Activated CD4-positive, alpha-beta memory T cell treated with anti-CD3 and anti-CD28 coated beads, Interleukin-2, amount 10 ng/mL, durations not matched to agents 7 days and 5 days (primary cell): ENCODE data around the gene RAB43. TPM values are rescaled to one million over a fixed set of nuclear protein-coding genes. Genes with fewer than 3 reads are reported as not detected.
A peak's percentile ranks its signal among the peaks of the same experiment; 100 is the strongest.
"Not testable (repeated sequence)": the region's sequence is repeated elsewhere in the genome, so short reads cannot be mapped to it uniquely, and the experiment has no call there.

Experiments used
- CTCF ChIA-PET: fragments of 350-600 bp; sonication (Branson Sonifier 250); formaldehyde crosslinking; loops from one replicate; lab custom pipeline; 2021; ENCODE audit warnings: antibody characterized with exemption, inconsistent platforms; lab: Charles Lee
- POLR2A ChIA-PET: fragments of 350-600 bp; sonication (Branson Sonifier 250); formaldehyde crosslinking; loops from one replicate; lab custom pipeline; 2021; ENCODE audit warnings: antibody characterized with exemption; lab: Charles Lee
- DNase-seq: peaks from one replicate; pipeline ENCODE4 v3.0.0-alpha.2; 2020
- H3K27ac Mint-ChIP-seq: one replicate; pipeline ENCODE4 v1.8.0; 2021; ENCODE audit warnings: mild to moderate bottlenecking, mixed read lengths
- H3K27me3 Mint-ChIP-seq: one replicate; pipeline ENCODE4 v1.8.0; 2021; ENCODE audit warnings: mixed read lengths
- H3K36me3 Mint-ChIP-seq: one replicate; pipeline ENCODE4 v1.8.0; 2021; ENCODE audit warnings: low read depth, mixed read lengths
- H3K4me1 Mint-ChIP-seq: one replicate; pipeline ENCODE4 v1.8.0; 2021; ENCODE audit warnings: mixed read lengths
- H3K4me3 Mint-ChIP-seq: one replicate; pipeline ENCODE4 v1.8.0; 2021; ENCODE audit warnings: mild to moderate bottlenecking, mixed read lengths
- H3K9me3 Mint-ChIP-seq: one replicate; pipeline ENCODE4 v1.8.0; 2021; ENCODE audit warnings: mixed read lengths
- total RNA-seq, 2 experiments: library from RNA; stranded (reverse); gene quantifications; one replicate each; pipeline ENCODE4 v1.2.3, GENCODE V29; 2021

Gene RAB43
- total RNA-seq, 2 experiments from 2014 or later: 46.3 to 48.1 TPM

DNA sequence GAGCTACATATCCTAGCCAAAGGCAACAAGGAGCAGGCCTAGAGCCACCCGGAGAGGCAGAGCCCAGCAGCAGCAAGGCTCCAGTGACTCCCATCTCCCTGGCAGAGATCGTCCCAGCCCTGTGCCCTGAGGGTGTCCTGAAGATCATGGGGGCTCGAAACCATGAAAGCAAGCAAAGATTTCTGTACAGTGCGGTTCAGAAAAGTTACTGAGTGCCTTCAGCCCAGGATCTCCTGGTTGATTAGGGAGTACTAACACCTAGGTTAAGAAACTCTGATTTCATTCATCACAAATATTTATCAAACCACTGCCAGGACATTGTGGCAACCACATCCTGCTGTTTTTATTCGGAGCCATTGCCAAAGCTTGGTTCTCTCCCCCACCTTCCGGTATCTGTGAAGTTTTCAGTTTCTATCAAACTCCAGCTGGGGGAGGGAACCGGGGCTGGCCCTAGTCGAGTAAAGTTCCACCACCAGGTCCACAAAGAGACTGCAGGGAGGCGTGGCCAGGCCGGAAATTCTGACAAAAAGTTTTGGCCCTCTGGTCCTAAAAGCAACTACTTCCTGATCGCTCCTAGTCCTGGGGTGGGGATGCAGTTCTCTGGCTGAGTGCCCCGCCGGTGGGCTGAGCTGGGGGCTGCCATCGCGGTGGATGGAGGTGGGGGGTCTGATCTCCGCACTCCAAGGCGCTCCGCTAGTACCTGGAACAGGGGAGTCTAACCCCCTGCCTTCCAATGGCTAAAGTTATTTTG, 1.2 kb downstream of the RAB43 start:
- Mint-ChIP-seq H3K4me3 (peak overlapping the region; percentile 91), H3K27ac (peak overlapping the region; percentile 96), H3K36me3 (peaks cover 45% of the 10 kb centered on the region), H3K9me3 (no peaks in the 10 kb centered on the region), H3K4me1 (peaks cover 53% of the 10 kb centered on the region), H3K27me3 (no peaks in the 10 kb centered on the region)
- peak; percentile 96 for DNase-seq
- CTCF ChIA-PET: interaction anchor here (0.5 to 5.0 kb wide), 15 partner anchors 62 to 503 kb away, joined by 3 to 63 read pairs (median 4); partner anchors contain the start of gene RAB7A
- POLR2A ChIA-PET: interaction anchor here (0.7 to 8.4 kb wide), 32 partner anchors 9 to 469 kb away, joined by 3 to 111 read pairs (median 6); partner anchors contain the start of genes ACAD9, CNBP, COPG1 and HMCES

DNA sequence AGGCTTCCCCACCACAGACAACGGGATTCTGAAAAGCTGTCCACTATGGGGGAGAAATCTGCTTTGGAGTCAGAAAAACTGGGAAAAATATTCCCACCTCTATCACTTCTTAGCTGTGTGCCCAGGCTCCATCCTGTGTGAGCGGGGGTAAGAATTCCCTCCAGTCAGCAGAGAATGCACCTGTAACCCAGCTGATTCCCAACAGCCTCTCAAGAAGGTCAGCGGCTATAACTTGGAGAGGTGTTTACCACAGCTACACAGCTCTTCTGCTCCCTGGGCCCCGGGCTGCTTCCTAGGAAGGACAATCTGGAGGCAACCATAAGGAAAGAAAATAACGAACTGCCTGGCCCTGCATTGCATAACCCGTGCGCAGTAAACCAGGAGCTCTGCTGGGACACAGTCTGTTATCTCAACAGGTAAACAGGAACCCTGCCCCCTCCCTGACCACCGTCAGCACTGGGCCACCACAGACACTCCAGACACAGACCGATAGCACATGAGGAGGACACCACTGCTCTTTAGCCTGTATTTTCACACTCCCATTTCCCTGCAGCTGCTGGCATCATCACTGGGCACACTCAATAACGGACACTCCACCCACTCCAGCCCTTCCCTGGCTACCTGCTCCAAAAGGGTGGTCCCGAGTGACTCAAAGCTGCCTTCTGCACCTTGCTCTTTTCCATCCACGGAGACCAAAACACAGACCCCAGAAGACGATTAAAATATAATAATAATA, 2.1 kb downstream of the RAB43 start:
- Mint-ChIP-seq H3K4me1 (peaks cover 57% of the 10 kb centered on the region), H3K36me3 (peaks cover 50% of the 10 kb centered on the region), H3K9me3 (no peaks in the 10 kb centered on the region), H3K27me3 (no peaks in the 10 kb centered on the region), H3K4me3 (peak overlapping the region; percentile 91), H3K27ac (peak overlapping the region; percentile 96)
- DNase-seq: peak; percentile 54
- ChIA-PET POLR2A (interaction anchor here (0.6 to 8.4 kb wide), 20 partner anchors 9 to 468 kb away, joined by 3 to 111 read pairs (median 21); partner anchors contain the start of genes CNBP, COPG1 and RPN1), CTCF (interaction anchor here (0.5 to 5.0 kb wide), 11 partner anchors 17 to 149 kb away, joined by 3 to 63 read pairs (median 4); partner anchors contain the start of gene COPG1)

DNA sequence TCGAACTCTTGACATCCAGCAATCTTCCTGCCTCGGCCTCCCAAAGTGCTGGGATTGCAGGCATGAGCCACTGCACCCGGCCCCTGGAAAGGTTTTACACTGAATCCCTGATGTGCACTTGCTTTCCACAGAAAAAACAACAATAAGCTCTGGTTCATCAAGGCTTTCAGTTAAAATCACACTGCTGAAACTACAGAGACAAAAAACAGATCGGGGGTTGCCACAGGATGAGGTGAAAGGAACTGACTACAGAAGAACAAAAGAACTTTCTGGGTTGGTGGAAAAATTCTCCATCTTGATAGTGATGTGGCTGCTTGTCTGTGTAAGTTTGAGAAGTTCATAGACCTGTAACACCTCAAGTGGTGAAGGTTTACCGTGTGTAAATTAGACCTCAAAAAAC, 2.9 kb downstream of the RAB43 start:
- peak; percentile 46 for DNase-seq
- Mint-ChIP-seq H3K9me3 (no peaks in the 10 kb centered on the region), H3K36me3 (peaks cover 57% of the 10 kb centered on the region), H3K27ac (peak overlapping the region; percentile 96), H3K27me3 (no peaks in the 10 kb centered on the region), H3K4me3 (peak overlapping the region; percentile 91), H3K4me1 (peaks cover 62% of the 10 kb centered on the region)
- ChIA-PET CTCF (interaction anchor here (0.7 to 5.0 kb wide), 7 partner anchors 17 to 198 kb away, joined by 3 to 63 read pairs (median 6); a partner anchor contains a TSS), POLR2A (interaction anchor here (0.6 to 8.4 kb wide), 15 partner anchors 13 to 394 kb away, joined by 3 to 111 read pairs (median 41); partner anchors contain the start of genes CNBP and COPG1)

DNA sequence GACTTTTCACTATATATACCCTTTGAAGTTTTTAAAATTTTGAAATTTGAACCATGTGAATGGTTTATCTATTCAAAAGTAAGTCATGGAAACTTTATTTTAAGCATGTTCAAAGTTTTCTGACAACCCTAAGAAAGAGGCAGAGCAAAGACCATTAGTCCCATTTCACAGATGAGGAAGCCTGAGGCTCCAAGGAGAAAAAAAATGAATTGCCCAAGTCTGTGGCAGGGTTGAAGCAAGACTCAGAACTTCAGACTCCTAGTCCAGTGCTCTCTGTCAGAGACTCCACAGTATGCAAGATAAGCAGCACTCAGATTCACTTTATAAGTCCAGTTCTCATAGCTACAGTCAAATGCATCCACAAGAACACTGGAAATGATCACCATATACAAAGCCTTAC, 4.5 kb downstream of the RAB43 start:
- DNase-seq: no peak
- no peaks in the 10 kb centered on the region for H3K27me3 Mint-ChIP-seq
- peaks cover 58% of the 10 kb centered on the region for H3K4me1 Mint-ChIP-seq
- ChIA-PET CTCF (interaction anchor here (0.9 to 5.0 kb wide), 6 partner anchors 45 to 147 kb away, joined by 3 to 63 read pairs (median 4); no protein-coding TSS in a partner anchor), POLR2A (interaction anchor here (1.2 to 8.4 kb wide), 9 partner anchors 11 to 197 kb away, joined by 3 to 111 read pairs (median 6); partner anchors contain the start of gene CNBP)
- H3K36me3 Mint-ChIP-seq: peaks cover 63% of the 10 kb centered on the region
- no peaks in the 10 kb centered on the region for H3K9me3 Mint-ChIP-seq
- H3K4me3 Mint-ChIP-seq: no peak overlapping the region
- H3K27ac Mint-ChIP-seq: peak overlapping the region; percentile 13

DNA sequence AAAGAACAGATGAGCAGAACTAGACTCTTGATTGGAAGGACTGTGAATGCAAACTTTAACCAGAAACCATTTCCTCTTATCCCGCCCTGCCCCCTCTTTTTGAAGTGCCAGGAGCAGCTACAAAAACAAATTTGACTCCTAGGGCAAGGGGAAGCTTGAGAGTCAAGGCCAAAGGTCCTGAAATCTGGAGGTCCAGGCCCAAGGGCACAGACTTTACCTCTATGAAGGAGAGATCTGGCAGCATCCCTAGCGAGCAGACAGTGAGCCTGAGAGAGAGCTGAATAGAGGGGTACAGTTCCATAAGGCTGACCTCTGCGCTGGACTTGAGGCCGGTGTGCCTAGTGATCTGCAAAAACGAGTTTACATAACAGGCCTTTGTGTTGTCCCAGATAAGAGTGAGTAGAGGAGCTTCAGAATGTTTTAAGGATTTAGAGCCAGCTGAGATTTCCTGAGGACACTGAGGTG, 5.1 kb downstream of the RAB43 start:
- H3K36me3 Mint-ChIP-seq: peaks cover 64% of the 10 kb centered on the region
- peak; percentile 27 for DNase-seq
- H3K9me3 Mint-ChIP-seq: no peaks in the 10 kb centered on the region
- CTCF ChIA-PET: interaction anchor here (0.9 to 4.9 kb wide), 4 partner anchors 45 to 146 kb away, joined by 3 to 23 read pairs (median 4); no protein-coding TSS in a partner anchor
- peak overlapping the region; percentile 66 for H3K4me3 Mint-ChIP-seq
- H3K27ac Mint-ChIP-seq: peak overlapping the region; percentile 84
- peaks cover 54% of the 10 kb centered on the region for H3K4me1 Mint-ChIP-seq
- no peaks in the 10 kb centered on the region for H3K27me3 Mint-ChIP-seq
- POLR2A ChIA-PET: interaction anchor here (1.2 to 8.4 kb wide), 7 partner anchors 10 to 198 kb away, joined by 3 to 111 read pairs (median 6); partner anchors contain the start of gene CNBP

DNA sequence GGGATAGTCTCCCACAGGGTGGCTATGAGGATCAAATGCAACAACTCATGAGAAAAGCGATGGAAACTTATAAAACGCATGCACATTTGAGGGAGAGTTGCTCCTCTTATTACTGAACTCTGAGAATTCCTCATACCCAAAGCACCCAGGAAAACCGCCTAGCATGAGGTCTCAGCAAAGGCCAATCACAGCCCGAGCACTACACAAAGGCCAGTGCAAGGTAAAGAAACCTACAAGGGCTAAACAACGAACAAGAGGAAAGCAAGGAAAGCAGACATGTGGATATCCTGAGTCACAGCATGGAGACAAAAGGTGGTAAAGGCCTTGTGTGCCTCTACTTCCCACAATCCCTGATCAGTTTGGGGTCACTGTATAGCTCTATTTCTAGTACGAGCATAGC, 7.1 kb downstream of the RAB43 start:
- Mint-ChIP-seq H3K27me3 (no peaks in the 10 kb centered on the region), H3K4me3 (no peak overlapping the region), H3K9me3 (no peaks in the 10 kb centered on the region), H3K27ac (peak overlapping the region; percentile 55), H3K36me3 (peaks cover 71% of the 10 kb centered on the region), H3K4me1 (peaks cover 62% of the 10 kb centered on the region)
- CTCF ChIA-PET: interaction anchor here (0.9 to 1.5 kb wide), 3 partner anchors 52 to 135 kb away, joined by 3 to 4 read pairs (median 4); partner anchors contain the start of gene COPG1
- DNase-seq: no peak
- POLR2A ChIA-PET: interaction anchor here (0.8 kb wide), 1 partner anchor 8 kb away, joined by 3 read pairs; no protein-coding TSS in a partner anchor

DNA sequence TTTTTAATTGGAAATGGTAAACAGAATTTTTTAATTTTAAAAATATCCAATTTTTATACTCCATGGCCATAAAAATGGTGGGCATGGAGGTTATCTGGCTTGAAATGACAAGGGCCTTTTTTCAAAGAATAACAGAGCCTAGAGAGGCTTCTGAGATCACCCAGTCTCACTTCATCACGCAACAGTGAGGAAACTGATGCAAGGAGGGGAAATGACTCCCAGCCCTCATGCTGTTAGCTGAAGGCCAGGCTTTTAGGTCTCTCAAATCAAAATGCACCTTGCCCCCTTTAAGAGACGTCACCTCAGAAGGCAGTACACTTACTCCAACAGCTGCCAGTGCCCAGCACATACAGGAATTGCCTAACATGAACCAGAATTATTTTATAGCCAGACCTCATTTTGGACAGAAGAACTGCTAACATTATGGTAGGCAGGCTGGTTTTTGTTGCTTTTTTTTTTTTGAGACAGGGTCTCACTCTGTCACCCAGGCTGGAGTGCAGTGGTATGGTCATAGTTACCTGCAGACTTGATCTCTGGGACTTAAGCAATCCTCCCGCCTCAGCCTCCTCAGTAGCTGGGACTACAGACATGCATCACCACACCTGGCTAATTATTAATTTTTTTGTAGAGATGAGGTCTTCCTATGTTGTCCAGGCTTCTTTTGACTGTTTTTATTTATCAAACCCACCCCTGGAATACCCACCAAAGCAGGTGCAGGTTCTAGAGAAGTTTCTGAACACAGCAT, 9.1 kb downstream of the RAB43 start:
- DNase-seq: peak; percentile 47
- Mint-ChIP-seq H3K4me3 (no peak overlapping the region), H3K4me1 (peaks cover 56% of the 10 kb centered on the region), H3K36me3 (peaks cover 67% of the 10 kb centered on the region), H3K27me3 (no peaks in the 10 kb centered on the region), H3K27ac (peak overlapping the region; percentile 76), H3K9me3 (no peaks in the 10 kb centered on the region)
- ChIA-PET CTCF (interaction anchor here (0.9 kb wide), 2 partner anchors 10 to 20 kb away, joined by 3 read pairs; no protein-coding TSS in a partner anchor), POLR2A (interaction anchor here (1.1 to 13.9 kb wide), 2 partner anchors 7 to 137 kb away, joined by 6 to 111 read pairs; partner anchors contain the start of genes COPG1 and RAB43)

DNA sequence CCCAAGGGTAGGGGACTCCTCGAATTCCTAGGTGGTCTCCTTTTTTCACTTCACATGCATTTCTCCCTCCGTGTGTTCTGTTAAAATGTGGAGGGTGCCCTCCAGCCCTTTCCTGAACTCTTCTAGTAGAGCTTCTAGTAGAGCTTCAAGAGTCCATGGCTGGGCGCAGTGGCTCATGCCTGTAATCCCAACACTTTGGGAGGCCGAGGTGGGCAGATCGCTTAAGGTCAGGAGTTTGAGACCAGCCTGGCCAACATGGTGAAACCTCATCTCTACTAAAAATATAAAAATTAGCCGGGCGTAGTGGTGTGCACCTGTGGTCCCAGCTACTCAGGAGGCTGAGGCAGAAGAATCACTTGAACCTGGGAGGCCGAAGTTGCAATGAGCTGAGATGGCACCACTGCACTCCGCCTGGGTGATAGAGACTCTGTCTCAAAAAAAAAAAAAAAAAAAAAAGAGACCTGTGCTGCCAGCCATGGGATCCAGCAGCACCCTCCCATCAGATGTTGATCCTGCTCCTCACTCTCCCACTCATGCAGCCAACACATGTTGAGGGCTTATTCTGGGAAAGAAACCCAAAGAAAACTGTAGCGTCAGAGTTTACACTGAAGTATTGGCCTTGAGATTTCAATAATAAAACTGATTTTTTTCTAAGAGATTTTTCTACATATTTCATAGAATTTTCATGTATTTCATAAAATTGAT, 10.4 kb downstream of the RAB43 start:
- H3K9me3 Mint-ChIP-seq, H3K27ac Mint-ChIP-seq, H3K27me3 Mint-ChIP-seq, H3K4me3 Mint-ChIP-seq, DNase-seq: not testable (repeated sequence)
- POLR2A ChIA-PET: interaction anchor here (13.9 kb wide), 1 partner anchor 8 kb away, joined by 111 read pairs; the partner anchor contains the start of gene RAB43
- H3K36me3 Mint-ChIP-seq: peaks cover 58% of the 10 kb centered on the region
- peaks cover 45% of the 10 kb centered on the region for H3K4me1 Mint-ChIP-seq
- CTCF ChIA-PET: interaction anchor here (0.9 kb wide), 1 partner anchor 11 kb away, joined by 3 read pairs; no protein-coding TSS in a partner anchor

DNA sequence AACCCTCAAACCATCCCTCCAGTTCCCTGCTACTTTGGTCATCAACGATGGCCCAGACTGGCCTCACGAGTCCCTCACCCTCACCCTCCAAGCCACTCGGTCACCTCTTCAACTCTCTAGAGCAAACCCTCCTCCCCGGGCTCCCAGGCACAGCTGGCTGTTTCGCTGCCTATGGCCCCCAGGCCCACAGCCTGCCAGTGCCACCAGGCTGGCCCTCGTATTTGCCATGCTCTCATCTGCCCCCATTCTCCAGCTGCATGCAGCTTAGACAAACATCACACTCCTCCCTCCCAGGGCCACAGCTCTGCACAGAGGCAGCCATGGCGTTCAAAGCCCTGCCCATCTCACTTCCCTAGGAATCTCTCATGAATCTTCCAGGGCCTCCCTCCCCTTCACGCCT, 13.8 kb downstream of the RAB43 start:
- H3K9me3 Mint-ChIP-seq: no peaks in the 10 kb centered on the region
- H3K36me3 Mint-ChIP-seq: peaks cover 36% of the 10 kb centered on the region
- CTCF ChIA-PET: no interaction called here
- H3K27me3 Mint-ChIP-seq: no peaks in the 10 kb centered on the region
- no peak overlapping the region for H3K4me3 Mint-ChIP-seq
- H3K27ac Mint-ChIP-seq: peak overlapping the region; percentile 12
- peaks cover 28% of the 10 kb centered on the region for H3K4me1 Mint-ChIP-seq
- POLR2A ChIA-PET: interaction anchor here (13.9 kb wide), 1 partner anchor 12 kb away, joined by 111 read pairs; the partner anchor contains the start of gene RAB43
- DNase-seq: no peak

DNA sequence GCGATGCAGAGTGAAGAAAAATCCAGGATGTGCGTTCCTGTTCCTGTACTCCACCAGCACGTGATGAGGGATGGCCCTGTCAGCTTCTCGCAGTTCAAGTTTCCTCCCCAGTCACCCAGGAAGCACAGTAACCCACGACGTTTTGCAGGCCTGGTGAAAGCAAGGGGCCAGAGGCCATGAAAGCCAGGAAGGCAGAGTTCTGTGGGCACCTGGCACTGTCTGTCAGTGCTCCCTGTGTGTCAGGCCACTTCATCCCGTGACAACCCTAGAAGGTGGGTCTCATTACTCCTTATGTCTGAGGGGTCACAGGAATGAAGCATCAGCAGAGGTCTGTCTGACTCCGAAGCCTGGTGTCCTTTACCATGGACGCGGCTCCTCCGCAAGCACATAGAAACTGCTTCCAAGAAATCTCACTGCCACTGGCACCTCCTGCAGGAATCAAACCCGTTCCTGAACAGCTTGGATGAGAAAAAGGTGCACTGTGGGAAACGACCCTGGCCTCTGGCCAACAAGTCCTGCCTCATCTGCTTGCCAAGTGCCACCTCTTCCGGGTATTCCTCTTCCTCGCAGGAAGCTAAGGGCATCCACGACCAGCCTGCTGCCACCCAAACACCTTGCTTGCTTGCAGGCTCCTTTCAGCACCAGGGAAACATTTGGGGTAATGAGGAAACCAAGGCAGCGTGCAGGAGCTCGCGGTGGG, 14.6 kb downstream of the RAB43 start:
- Mint-ChIP-seq H3K27me3 (no peaks in the 10 kb centered on the region), H3K9me3 (no peaks in the 10 kb centered on the region), H3K4me3 (no peak overlapping the region), H3K27ac (no peak overlapping the region), H3K36me3 (peaks cover 34% of the 10 kb centered on the region), H3K4me1 (peaks cover 23% of the 10 kb centered on the region)
- CTCF ChIA-PET: interaction anchor here (1.0 kb wide), 1 partner anchor 54 kb away, joined by 3 read pairs; no protein-coding TSS in a partner anchor
- POLR2A ChIA-PET: interaction anchor here (1.0 to 13.9 kb wide), 2 partner anchors 8 to 13 kb away, joined by 3 to 111 read pairs; partner anchors contain the start of gene RAB43
- no peak for DNase-seq
